Measurements from ENCODE around the gene TBL3.

DNA sequence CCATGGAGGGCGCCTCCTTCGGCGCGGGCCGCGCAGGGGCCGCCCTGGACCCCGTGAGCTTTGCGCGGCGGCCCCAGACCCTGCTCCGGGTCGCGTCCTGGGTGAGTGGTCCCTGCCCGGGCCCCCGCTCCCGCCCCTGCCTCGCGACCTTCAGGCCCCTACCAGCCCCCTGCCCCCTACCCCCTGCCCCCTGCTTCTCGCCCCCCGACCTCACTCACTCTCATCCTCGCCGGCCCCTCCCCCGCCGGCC is 18.2 kb downstream of the TBL3 start:
- TF ChIP-seq, protein P1, sequence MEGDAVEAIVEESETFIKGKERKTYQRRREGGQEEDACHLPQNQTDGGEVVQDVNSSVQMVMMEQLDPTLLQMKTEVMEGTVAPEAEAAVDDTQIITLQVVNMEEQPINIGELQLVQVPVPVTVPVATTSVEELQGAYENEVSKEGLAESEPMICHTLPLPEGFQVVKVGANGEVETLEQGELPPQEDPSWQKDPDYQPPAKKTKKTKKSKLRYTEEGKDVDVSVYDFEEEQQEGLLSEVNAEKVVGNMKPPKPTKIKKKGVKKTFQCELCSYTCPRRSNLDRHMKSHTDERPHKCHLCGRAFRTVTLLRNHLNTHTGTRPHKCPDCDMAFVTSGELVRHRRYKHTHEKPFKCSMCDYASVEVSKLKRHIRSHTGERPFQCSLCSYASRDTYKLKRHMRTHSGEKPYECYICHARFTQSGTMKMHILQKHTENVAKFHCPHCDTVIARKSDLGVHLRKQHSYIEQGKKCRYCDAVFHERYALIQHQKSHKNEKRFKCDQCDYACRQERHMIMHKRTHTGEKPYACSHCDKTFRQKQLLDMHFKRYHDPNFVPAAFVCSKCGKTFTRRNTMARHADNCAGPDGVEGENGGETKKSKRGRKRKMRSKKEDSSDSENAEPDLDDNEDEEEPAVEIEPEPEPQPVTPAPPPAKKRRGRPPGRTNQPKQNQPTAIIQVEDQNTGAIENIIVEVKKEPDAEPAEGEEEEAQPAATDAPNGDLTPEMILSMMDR (IDR thresholded peaks at IDR 0.05) = no peak
- no peak for TF ChIP-seq POLR2AphosphoS5 (IDR thresholded peaks at IDR 0.05; ENCODE audit: low read depth, low read length)
- no peak for TF ChIP-seq SIN3A (IDR thresholded peaks at IDR 0.05; ENCODE audit: borderline replicate concordance, insufficient read depth, low read depth, low read length)
- TF ChIP-seq, protein P2, sequence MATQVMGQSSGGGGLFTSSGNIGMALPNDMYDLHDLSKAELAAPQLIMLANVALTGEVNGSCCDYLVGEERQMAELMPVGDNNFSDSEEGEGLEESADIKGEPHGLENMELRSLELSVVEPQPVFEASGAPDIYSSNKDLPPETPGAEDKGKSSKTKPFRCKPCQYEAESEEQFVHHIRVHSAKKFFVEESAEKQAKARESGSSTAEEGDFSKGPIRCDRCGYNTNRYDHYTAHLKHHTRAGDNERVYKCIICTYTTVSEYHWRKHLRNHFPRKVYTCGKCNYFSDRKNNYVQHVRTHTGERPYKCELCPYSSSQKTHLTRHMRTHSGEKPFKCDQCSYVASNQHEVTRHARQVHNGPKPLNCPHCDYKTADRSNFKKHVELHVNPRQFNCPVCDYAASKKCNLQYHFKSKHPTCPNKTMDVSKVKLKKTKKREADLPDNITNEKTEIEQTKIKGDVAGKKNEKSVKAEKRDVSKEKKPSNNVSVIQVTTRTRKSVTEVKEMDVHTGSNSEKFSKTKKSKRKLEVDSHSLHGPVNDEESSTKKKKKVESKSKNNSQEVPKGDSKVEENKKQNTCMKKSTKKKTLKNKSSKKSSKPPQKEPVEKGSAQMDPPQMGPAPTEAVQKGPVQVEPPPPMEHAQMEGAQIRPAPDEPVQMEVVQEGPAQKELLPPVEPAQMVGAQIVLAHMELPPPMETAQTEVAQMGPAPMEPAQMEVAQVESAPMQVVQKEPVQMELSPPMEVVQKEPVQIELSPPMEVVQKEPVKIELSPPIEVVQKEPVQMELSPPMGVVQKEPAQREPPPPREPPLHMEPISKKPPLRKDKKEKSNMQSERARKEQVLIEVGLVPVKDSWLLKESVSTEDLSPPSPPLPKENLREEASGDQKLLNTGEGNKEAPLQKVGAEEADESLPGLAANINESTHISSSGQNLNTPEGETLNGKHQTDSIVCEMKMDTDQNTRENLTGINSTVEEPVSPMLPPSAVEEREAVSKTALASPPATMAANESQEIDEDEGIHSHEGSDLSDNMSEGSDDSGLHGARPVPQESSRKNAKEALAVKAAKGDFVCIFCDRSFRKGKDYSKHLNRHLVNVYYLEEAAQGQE (IDR thresholded peaks at IDR 0.05; ENCODE audit: insufficient read depth in 1 of 2, low read depth in 2 of 2, low read length in 1 of 2) = no peak
- no peak for TF ChIP-seq TCF7L2 (IDR thresholded peaks at IDR 0.05; ENCODE audit: low read depth, low read length)
